Sigmoid colon (tissue), 7 donors: ENCODE measurements around the gene RAVER2. TPM values are rescaled to one million over a fixed set of nuclear protein-coding genes. Genes with fewer than 3 reads are reported as not detected.

Experiments
- DNase-seq: peaks from one replicate; pipeline ENCODE4 v3.0.0-alpha.2; 2019
- H3K27ac ChIP-seq, 4 donors: fragments of 200-600 bp; sonication (generic); one replicate each; pipeline ENCODE4 v1.5.1; 2016 to 2019; ENCODE audit warnings: mild to moderate bottlenecking in 1 of 4
- H3K27me3 ChIP-seq, 3 donors: fragments of 200-600 bp; sonication (generic); one replicate each; pipeline ENCODE4 v1.5.1; 2019; ENCODE audit warnings: mild to moderate bottlenecking in 1 of 3
- H3K36me3 ChIP-seq, 4 donors: fragments of 200-600 bp; sonication (generic); one replicate each; pipeline ENCODE4 v1.5.1; 2016 to 2019
- H3K4me1 ChIP-seq, 4 donors: fragments of 200-600 bp; sonication (generic); one replicate each; pipeline ENCODE4 v1.5.1; 2017 to 2019
- H3K4me3 ChIP-seq, 4 donors: fragments of 200-600 bp; sonication (generic); one replicate each; pipeline ENCODE4 v1.5.1; 2017 to 2019; ENCODE audit warnings: mild to moderate bottlenecking in 2 of 4, moderate library complexity in 1 of 4
- H3K9me3 ChIP-seq, 4 donors: fragments of 200-600 bp in 3 of 4; sonication (generic) in 3 of 4; one replicate each; pipeline versions ENCODE4 v1.5.1 to v1.6.1; 2013 to 2019
- EP300 ChIP-seq, 4 donors: sonication (generic); formaldehyde crosslinking; IDR thresholded peaks; one replicate each; pipeline ENCODE4 v1.6.1; 2017; ENCODE audit warnings: antibody characterized with exemption in 4 of 4
- POLR2A ChIP-seq, 2 donors: fragments of 450-650 bp; IDR thresholded peaks; one replicate each; pipeline ENCODE4 v1.6.1; 2016; ENCODE audit warnings: antibody characterized with exemption in 2 of 2, mild to moderate bottlenecking in 2 of 2, moderate library complexity in 2 of 2
- POLR2AphosphoS5 ChIP-seq, 4 donors: sonication (generic); formaldehyde crosslinking; IDR thresholded peaks; one replicate each; pipeline ENCODE4 v1.6.1; 2017; ENCODE audit warnings: antibody characterized with exemption in 4 of 4
- WGBS, 2 donors: extraction: QIAGEN DNeasy Blood & Tissue Kit; methylation state at CpG; one replicate each; pipeline ENCODE4 v1.1.7; 2013; 5-methylcytosine and 5-hydroxymethylcytosine counted together
- intact Hi-C: fragments of 100-400 bp; cut with DNase I; formaldehyde crosslinking; loops from one replicate; pipeline ENCODE4 v1.15.1; 2023
- polyA plus RNA-seq, 3 donors: library from polyadenylated mRNA; stranded (reverse); fragments of 200-250 nt; gene quantifications; one replicate each; pipeline ENCODE4 v1.2.3, GENCODE V29; 2013
- total RNA-seq, 4 donors: library from RNA; depleted of rRNA; stranded (reverse); fragments of >200 nt; gene quantifications; one replicate each; pipeline ENCODE4 v1.1.0, GENCODE V29; 2016
- TF ChIP-seq, protein P1 (sequence below), 4 experiments: fragments of 450-650 bp in 3 of 4; fragments of 200-600 bp in 1 of 4; IDR thresholded peaks; one replicate each; pipeline ENCODE4 v1.5.1; 2016 to 2019; ENCODE audit warnings: antibody characterized with exemption in 4 of 4, mild to moderate bottlenecking in 3 of 4, moderate library complexity in 2 of 4
- donor health status: healthy with polysubstance abuse.
- donor health status: Bipolar disorder and iron deficiency.
- donor health status: healthy.

RAVER2 gene
- total and polyA plus RNA-seq, 7 donors: 11.9 to 48.8 (median 17.5) TPM

DNA sequence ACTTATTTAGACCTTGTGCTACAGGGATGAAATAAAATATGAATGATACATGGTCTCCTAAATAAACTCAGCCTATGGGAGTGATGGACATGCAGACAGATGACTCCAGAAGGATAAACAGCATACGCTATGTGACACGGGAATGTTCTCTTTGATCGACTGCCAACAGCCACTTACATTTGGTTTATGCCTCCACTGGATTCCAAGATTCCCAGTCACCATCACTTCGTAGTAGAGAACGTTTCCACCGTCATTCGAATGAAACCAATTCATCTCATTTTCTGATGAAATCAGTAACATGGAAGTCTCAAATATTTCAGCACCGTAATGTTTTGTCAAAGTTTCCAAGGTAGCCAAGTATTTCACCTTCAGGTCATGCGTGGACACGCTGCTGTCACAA is 121.8 kb downstream of the RAVER2 start:
- no peak overlapping the region for H3K4me3 ChIP-seq
- no peak overlapping the region for H3K27ac ChIP-seq
- intact Hi-C loops: no loop called here
- WGBS, 2 donors: 91% methylated on average over 10 of the region's 10 CpGs
- H3K4me1 ChIP-seq: no peaks in the 10 kb centered on the region
- H3K27me3 ChIP-seq: no peaks in the 10 kb centered on the region
- TF ChIP-seq, protein P1, sequence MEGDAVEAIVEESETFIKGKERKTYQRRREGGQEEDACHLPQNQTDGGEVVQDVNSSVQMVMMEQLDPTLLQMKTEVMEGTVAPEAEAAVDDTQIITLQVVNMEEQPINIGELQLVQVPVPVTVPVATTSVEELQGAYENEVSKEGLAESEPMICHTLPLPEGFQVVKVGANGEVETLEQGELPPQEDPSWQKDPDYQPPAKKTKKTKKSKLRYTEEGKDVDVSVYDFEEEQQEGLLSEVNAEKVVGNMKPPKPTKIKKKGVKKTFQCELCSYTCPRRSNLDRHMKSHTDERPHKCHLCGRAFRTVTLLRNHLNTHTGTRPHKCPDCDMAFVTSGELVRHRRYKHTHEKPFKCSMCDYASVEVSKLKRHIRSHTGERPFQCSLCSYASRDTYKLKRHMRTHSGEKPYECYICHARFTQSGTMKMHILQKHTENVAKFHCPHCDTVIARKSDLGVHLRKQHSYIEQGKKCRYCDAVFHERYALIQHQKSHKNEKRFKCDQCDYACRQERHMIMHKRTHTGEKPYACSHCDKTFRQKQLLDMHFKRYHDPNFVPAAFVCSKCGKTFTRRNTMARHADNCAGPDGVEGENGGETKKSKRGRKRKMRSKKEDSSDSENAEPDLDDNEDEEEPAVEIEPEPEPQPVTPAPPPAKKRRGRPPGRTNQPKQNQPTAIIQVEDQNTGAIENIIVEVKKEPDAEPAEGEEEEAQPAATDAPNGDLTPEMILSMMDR (IDR thresholded peaks at IDR 0.05): no peak
- H3K9me3 ChIP-seq: no peaks in the 10 kb centered on the region
- peaks cover 0 to 91% (median 13%) of the 10 kb centered on the region in 4 donors for H3K36me3 ChIP-seq
- no peak for DNase-seq

DNA sequence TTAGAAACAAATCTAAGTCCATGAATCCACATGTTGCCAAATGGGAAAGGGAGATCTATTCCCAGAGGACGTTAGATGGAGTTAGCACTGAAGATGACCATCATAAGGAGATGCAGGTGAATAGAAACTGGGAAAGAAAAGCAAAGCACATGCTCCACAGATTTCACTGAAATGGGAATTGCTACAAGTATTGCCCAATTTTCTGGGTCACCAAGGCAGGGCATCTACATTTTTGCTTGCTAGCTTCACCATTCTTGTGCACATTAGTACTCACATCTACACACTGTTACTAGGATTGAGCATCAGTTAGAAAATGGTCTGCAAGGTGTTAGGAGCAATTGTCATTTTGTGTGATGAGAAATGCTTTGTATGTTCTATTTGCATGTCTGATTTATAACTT is 122.4 kb downstream of the RAVER2 start:
- Histone ChIP-seq H3K27ac (no peak overlapping the region), H3K27me3 (no peaks in the 10 kb centered on the region), H3K9me3 (no peaks in the 10 kb centered on the region), H3K4me1 (no peaks in the 10 kb centered on the region), H3K36me3 (peaks cover 0 to 91% (median 13%) of the 10 kb centered on the region in 4 donors), H3K4me3 (no peak overlapping the region)
- no peak for DNase-seq
- TF ChIP-seq EP300 (IDR thresholded peaks at IDR 0.05) (no peak), POLR2A (IDR thresholded peaks at IDR 0.05) (no peak), POLR2AphosphoS5 (IDR thresholded peaks at IDR 0.05) (no peak)
- TF ChIP-seq, protein P1 (IDR thresholded peaks at IDR 0.05): no peak
- intact Hi-C loops: no loop called here
- 93 to 98% methylated on average over 1 of the region's 1 CpG for WGBS, 2 donors

DNA sequence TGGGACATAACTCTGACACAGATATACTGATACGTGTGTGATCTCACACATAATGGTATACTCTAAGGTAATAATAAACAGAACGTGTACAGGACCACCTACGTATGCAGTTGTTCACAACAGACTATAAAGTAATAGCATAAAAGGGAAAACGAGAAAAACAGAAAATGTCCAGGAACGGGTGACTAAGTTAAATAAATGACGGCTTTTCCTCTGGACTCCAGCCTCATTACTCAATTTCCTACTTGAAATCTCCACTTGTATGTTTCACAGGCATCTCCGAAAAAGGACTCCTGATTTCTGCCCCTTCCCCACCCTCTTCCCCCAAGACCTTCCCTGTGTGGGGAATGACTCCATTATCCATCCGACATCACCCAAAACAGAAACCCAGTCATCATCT is 126.4 kb downstream of the RAVER2 start:
- no peaks in the 10 kb centered on the region for H3K9me3 ChIP-seq
- TF ChIP-seq, protein P1 (IDR thresholded peaks at IDR 0.05): no peak
- TF ChIP-seq POLR2A (IDR thresholded peaks at IDR 0.05): no peak
- no peak for TF ChIP-seq POLR2AphosphoS5 (IDR thresholded peaks at IDR 0.05)
- TF ChIP-seq EP300 (IDR thresholded peaks at IDR 0.05): no peak
- no peak for DNase-seq
- H3K4me1 ChIP-seq: peaks cover 0 to 16% (median 11%) of the 10 kb centered on the region in 4 donors
- 95% methylated on average over 8 of the region's 8 CpGs for WGBS, 2 donors
- H3K4me3 ChIP-seq: no peak overlapping the region
- no peak overlapping the region for H3K27ac ChIP-seq
- no peaks in the 10 kb centered on the region for H3K27me3 ChIP-seq
- peaks cover 0 to 77% (median 14%) of the 10 kb centered on the region in 4 donors for H3K36me3 ChIP-seq
- intact Hi-C loops: no loop called here

DNA sequence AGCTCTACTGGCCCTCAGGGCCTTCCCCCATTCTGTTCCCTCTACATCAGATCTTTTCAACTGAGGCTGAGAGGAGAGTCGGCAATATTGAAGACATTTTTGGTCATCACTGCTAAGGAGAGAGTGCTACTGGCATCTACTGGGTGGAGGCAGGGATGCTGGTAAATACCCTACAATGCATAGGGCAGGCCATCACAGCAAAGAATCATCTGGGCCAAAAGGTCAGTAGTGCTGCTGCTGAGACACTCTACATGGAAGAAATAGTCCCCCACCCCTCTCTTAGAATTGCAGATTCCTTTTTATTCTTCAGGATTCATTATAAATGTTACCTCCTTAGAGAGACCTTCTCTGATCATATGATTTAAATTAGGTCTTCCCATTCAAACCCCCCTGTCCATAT is 127.2 kb downstream of the RAVER2 start:
- intact Hi-C loops: no loop called here
- Histone ChIP-seq H3K27me3 (no peaks in the 10 kb centered on the region), H3K36me3 (peaks cover 0 to 77% (median 14%) of the 10 kb centered on the region in 4 donors), H3K4me3 (no peak overlapping the region), H3K9me3 (no peaks in the 10 kb centered on the region), H3K27ac (no peak overlapping the region), H3K4me1 (peaks cover 0 to 16% (median 11%) of the 10 kb centered on the region in 4 donors)
- DNase-seq: no peak
- TF ChIP-seq, protein P1 (IDR thresholded peaks at IDR 0.05): no peak
- WGBS, 2 donors: 99 to 100% methylated on average over 1 of the region's 1 CpG

DNA sequence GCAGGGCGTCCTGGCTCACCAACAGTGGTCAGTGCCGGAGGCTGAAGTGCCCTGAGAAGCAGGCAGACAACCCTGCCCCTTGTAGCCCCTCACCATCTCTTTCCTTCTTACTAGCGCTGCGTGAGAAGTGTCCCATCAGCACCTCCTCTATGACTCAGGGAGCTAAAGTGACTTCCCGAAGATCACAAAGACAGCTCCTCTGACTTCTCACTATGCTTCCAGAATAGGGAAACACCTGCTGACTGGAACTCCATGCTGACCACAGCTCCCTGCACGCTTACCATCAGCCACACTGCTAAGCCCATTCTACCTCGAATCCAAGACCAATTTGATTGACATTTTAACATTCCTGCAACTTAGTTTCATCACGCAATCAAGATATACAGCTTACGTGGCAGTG is 128.7 kb downstream of the RAVER2 start:
- Histone ChIP-seq H3K4me1 (peaks cover 0 to 16% (median 11%) of the 10 kb centered on the region in 4 donors), H3K27ac (no peak overlapping the region), H3K27me3 (no peaks in the 10 kb centered on the region), H3K36me3 (peaks cover 6 to 78% (median 12%) of the 10 kb centered on the region in 4 donors), H3K9me3 (no peaks in the 10 kb centered on the region), H3K4me3 (no peak overlapping the region)
- intact Hi-C loops: no loop called here
- DNase-seq: no peak
- TF ChIP-seq, protein P1 (IDR thresholded peaks at IDR 0.05): no peak
- no peak for TF ChIP-seq EP300 (IDR thresholded peaks at IDR 0.05)
- TF ChIP-seq POLR2A (IDR thresholded peaks at IDR 0.05): no peak
- no peak for TF ChIP-seq POLR2AphosphoS5 (IDR thresholded peaks at IDR 0.05)
- 94 to 95% methylated on average over 9 of the region's 9 CpGs for WGBS, 2 donors
